ENCODE data around the gene MYRIP. TPM values are rescaled to one million over a fixed set of nuclear protein-coding genes. Genes with fewer than 3 reads are reported as not detected.
A peak's percentile ranks its signal among the peaks of the same experiment; 100 is the strongest.

The MYRIP gene
- total and polyA plus RNA-seq, 12 donors, result 0.45 to 2.7 (median 1.3) TPM

GRCh38 chr3:40189118-40189517 is 379.7 kb downstream of the MYRIP start:
- H3K27ac ChIP-seq, result no peak overlapping the region
- peaks cover 0 to 21% (median 9%) of the 10 kb centered on the region in 9 donors for H3K4me1 ChIP-seq
- no peaks in the 10 kb centered on the region for H3K27me3 ChIP-seq
- H3K4me3 ChIP-seq, result no peak overlapping the region
- H3K9me3 ChIP-seq, result no peaks in the 10 kb centered on the region
- intact Hi-C loops (cut with DNase I), result loop anchor here in 2 of 10 donors (1.0 to 10.0 kb wide), 2 partner anchors 128 to 644 kb away; no protein-coding TSS in a partner anchor
- ATAC-seq, result peak in 4 of 8 donors; percentile 17 to 60 (median 37)
- TF ChIP-seq CTCF (IDR thresholded peaks at IDR 0.05), result no peak
- H3K36me3 ChIP-seq, result no peaks in the 10 kb centered on the region
- WGBS, 2 donors, result 65 to 74% methylated on average over 3 of the region's 3 CpGs
- no peak for DNase-seq

- ATAC-seq, result peak in 2 of 8 donors; percentile 36 to 43
- intact Hi-C loops (cut with DNase I), result loop anchor here in 3 of 10 donors (2.0 to 10.0 kb wide), 3 partner anchors 127 to 245 kb away; no protein-coding TSS in a partner anchor
- H3K9me3 ChIP-seq, result no peaks in the 10 kb centered on the region
- no peaks in the 10 kb centered on the region for H3K36me3 ChIP-seq
- no peak overlapping the region for H3K4me3 ChIP-seq
- 77% methylated on average over 13 of the region's 13 CpGs for WGBS, 2 donors
- no peak for TF ChIP-seq CTCF (IDR thresholded peaks at IDR 0.05)
- no peak for DNase-seq
- H3K27ac ChIP-seq, result no peak overlapping the region
- peaks cover 0 to 21% (median 9%) of the 10 kb centered on the region in 9 donors for H3K4me1 ChIP-seq
- H3K27me3 ChIP-seq, result no peaks in the 10 kb centered on the region
Observed at GRCh38 chr3:40190056-40190455, 380.6 kb downstream of the MYRIP start.

- ATAC-seq (no peak), DNase-seq (no peak)
- 97% methylated on average over 1 of the region's 1 CpG for WGBS, 2 donors
- H3K4me1 ChIP-seq, result peaks cover 0 to 21% (median 9%) of the 10 kb centered on the region in 9 donors
- no peak overlapping the region for H3K27ac ChIP-seq
- intact Hi-C loops (cut with DNase I), result loop anchor here in 3 of 10 donors (2.0 to 10.0 kb wide), 3 partner anchors 126 to 244 kb away; no protein-coding TSS in a partner anchor
- TF ChIP-seq CTCF (IDR thresholded peaks at IDR 0.05), result no peak
- H3K27me3 ChIP-seq, result no peaks in the 10 kb centered on the region
- H3K9me3 ChIP-seq, result no peaks in the 10 kb centered on the region
- no peaks in the 10 kb centered on the region for H3K36me3 ChIP-seq
- no peak overlapping the region for H3K4me3 ChIP-seq
Observed at GRCh38 chr3:40191251-40191650, 381.8 kb downstream of the MYRIP start.

- peaks cover 0 to 21% (median 5%) of the 10 kb centered on the region in 9 donors for H3K4me1 ChIP-seq
- 38% methylated on average over 3 of the region's 3 CpGs for WGBS, 2 donors
- intact Hi-C loops (cut with DNase I), result loop anchor here in 9 of 10 donors (1.0 to 10.0 kb wide), 6 partner anchors 123 to 243 kb away; no protein-coding TSS in a partner anchor
- H3K9me3 ChIP-seq, result no peaks in the 10 kb centered on the region
- no peak overlapping the region for H3K27ac ChIP-seq
- H3K4me3 ChIP-seq, result no peak overlapping the region
- peak in 4 of 8 donors; percentile 54 to 69 (median 62) for ATAC-seq
- peak; percentile 37 to 41 for DNase-seq
- H3K27me3 ChIP-seq, result no peaks in the 10 kb centered on the region
- peak; percentile 91 to 98 (median 95) for TF ChIP-seq CTCF (IDR thresholded peaks at IDR 0.05)
- no peaks in the 10 kb centered on the region for H3K36me3 ChIP-seq
Observed at GRCh38 chr3:40191850-40192448, 382.5 kb downstream of the MYRIP start.

All from heart right ventricle (tissue), 16 donors.